ENCODE results near the gene CDC45. TPM values are rescaled to one million over a fixed set of nuclear protein-coding genes. Genes with fewer than 3 reads are reported as not detected.

Gene CDC45
- total RNA-seq, 4 donors from 2014 or later: 0.95 to 1.4 (median 1.2) TPM; not detected in 1

DNA sequence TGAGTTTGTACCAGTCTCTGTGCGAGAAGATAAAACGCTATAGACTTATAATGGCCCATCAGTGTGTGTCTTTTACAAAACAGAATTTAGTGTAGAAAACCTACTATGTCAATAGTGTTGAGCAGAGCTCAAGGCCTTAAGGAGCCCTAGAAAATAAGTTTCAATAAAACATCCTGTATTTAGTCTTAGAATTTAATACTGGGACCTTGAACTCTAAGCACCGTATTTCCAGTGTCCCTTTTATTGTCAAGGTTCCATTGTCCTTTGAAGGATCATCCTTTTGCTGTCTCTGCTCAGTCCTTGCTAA, 16.6 kb downstream of the CDC45 start:
- ATAC-seq (ENCODE audit: low FRiP score) (no peak), DNase-seq (ENCODE audit: low spot score) (no peak)
- TF ChIP-seq, protein P1, sequence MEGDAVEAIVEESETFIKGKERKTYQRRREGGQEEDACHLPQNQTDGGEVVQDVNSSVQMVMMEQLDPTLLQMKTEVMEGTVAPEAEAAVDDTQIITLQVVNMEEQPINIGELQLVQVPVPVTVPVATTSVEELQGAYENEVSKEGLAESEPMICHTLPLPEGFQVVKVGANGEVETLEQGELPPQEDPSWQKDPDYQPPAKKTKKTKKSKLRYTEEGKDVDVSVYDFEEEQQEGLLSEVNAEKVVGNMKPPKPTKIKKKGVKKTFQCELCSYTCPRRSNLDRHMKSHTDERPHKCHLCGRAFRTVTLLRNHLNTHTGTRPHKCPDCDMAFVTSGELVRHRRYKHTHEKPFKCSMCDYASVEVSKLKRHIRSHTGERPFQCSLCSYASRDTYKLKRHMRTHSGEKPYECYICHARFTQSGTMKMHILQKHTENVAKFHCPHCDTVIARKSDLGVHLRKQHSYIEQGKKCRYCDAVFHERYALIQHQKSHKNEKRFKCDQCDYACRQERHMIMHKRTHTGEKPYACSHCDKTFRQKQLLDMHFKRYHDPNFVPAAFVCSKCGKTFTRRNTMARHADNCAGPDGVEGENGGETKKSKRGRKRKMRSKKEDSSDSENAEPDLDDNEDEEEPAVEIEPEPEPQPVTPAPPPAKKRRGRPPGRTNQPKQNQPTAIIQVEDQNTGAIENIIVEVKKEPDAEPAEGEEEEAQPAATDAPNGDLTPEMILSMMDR (IDR thresholded peaks at IDR 0.05): no peak

DNA sequence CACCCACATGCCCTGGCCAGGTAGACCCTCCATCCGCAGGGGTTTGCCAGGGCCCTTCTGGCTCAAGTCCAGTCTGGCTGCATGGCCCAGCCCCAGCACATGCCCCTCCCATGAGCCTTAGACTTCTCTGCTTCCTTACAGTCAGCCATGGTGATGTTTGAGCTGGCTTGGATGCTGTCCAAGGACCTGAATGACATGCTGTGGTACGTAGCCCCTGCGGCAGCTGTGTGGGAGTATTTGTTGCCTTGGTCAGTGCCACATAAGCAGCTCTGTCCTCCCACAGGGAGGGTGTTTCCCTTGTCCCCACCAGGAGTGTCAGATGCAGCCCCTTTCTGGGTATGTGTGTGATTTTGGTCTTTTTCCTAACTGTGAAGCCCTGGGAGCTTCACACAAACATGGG, 17.5 kb downstream of the CDC45 start:
- DNase-seq (ENCODE audit: low spot score) (no peak), ATAC-seq (ENCODE audit: low FRiP score) (no peak)
- TF ChIP-seq, protein P1 (IDR thresholded peaks at IDR 0.05): no peak

DNA sequence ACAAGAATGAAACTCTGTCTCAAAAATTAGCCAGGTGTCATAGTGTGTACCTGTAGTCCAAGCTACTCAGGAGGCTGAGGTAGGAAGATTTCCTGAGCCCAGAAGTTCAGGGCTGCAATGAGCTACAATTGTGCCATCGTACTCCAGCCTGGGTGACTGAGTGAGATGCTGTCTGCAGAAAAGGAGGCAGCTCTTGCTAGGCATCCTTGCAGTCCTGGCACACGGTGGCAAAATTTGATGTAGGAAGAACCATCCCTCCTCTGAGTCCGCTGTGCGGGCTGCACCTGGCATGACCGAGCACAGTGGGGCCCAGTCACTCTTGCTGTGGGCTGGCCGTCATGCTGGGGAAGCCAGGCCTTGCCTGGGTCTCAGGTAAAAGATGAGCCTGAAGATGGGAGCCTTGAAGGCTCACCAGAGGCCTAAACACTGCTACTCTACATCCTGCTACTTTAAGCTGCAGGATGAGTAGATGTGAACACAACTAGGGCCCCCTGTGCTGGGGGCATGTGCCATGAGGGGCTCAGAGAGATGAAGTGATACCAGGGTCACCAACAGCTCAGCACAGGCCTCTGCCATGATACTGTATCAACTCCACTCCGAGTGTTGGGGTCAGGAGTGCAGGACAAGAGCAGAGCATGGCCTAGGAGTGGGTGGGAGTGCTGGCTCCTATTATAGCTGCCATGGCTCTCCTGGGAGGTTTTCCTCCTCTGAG, 18.6 kb downstream of the CDC45 start:
- TF ChIP-seq, protein P1 (IDR thresholded peaks at IDR 0.05): no peak
- no peak for DNase-seq (ENCODE audit: low spot score)
- no peak for ATAC-seq (ENCODE audit: low FRiP score)

DNA sequence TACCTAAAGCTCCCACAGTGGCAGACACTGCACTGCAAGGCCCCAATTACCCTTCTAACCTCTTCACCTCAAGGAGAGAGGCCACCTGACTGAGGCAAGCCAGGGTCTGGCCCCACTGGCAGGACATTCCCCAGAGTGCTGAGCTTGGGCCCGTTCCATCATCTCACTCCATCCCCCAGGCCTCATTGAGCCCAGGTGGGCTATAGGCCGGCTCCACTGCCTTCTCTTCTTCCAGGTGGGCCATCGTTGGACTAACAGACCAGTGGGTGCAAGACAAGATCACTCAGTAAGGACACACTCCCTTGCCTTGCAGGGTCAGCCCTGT, 19.1 kb downstream of the CDC45 start:
- ATAC-seq (ENCODE audit: low FRiP score) (no peak), DNase-seq (ENCODE audit: low spot score) (no peak)
- TF ChIP-seq, protein P1 (IDR thresholded peaks at IDR 0.05): no peak

DNA sequence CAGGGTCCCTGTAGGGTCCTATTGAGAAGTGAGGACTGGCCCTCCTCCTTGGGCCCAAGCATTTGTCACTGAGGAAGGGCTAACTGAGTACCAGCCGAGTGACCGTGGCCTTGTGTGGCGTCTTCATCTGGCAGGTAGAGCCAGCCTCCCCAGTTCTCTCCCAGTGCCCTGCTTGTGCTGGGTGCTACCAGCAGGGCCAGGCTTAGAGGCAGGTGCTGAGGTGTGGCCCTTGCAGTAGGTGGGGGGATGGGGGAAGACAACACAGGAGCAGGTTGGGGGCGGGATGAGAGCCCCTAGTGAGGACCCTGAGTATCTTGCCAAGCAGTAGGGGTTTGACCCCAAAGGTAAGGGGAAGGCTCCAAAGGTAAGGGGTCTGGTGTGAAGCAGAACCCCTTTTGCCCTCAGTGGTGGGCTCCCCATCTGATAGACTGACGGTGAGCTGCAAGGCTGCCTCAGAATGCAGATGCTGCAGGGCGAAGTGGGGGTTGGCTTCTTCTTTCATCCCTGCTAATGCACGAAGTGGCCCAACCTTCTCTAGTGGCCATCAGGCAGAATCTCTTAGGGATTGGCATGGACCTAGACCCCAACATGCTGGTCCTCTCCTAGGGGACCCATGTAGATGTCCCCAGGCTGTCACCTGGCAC, 19.6 kb downstream of the CDC45 start:
- TF ChIP-seq, protein P1 (IDR thresholded peaks at IDR 0.05): no peak
- ATAC-seq (ENCODE audit: low FRiP score) (no peak), DNase-seq (ENCODE audit: low spot score) (no peak)

DNA sequence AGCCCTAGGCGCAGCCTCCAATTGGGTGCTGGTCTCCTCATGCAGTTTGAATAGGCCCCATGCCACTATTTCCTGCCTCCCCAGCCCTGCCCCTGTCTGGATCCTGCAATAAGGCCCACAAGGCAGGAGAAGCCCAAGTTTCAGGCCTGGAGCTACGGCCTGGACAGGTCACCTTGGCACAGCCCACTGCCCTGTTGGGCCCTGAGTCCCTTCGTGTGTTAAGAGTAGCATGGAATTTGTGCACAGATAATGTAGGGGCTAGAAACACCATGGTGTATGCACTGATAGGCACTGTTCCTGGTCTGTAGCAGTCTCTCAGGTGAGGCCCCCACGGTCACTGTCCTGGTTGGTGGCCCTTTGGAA, 20.1 kb downstream of the CDC45 start:
- DNase-seq (ENCODE audit: low spot score) (no peak), ATAC-seq (ENCODE audit: low FRiP score) (no peak)
- TF ChIP-seq, protein P1 (IDR thresholded peaks at IDR 0.05): no peak

DNA sequence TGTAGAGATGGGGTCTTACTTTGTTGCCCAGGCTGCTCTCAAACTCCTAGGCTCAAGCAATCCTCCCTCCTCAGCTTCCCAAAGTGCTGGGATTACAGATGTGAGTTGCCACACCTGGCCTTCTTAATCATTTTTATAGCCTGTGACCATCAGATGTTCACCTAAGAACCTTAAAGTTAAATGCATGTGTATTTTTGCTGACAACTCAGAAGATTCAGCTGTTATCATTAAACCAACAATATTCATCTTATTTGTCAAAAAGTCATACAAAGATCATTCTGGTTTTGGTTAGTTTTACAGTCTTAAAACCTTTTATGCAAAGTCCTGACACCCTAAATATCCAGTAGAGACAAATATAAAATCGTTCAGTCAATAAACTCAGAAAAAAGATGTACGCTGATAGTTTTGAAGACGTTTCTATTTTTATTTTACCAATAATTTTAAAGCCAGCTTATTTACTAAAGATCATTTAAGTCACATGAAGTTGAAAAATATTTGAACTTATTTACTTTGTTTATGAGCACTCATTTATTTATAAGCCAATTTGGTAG, 22.3 kb downstream of the CDC45 start:
- TF ChIP-seq, protein P1 (IDR thresholded peaks at IDR 0.05): no peak
- ATAC-seq (ENCODE audit: low FRiP score): no peak

More for the DNA sequence above, 22.3 kb downstream of the CDC45 start:
- DNase-seq (ENCODE audit: low spot score): no peak

Measured in omental fat pad (tissue), 4 donors.